Measurements from ENCODE around the gene DPP6. TPM values are rescaled to one million over a fixed set of nuclear protein-coding genes. Genes with fewer than 3 reads are reported as not detected.

DPP6 gene
- total and polyA plus RNA-seq, 11 donors = 0.05 to 2.9 (median 0.11) TPM; not detected in 3

GRCh38 chr7:154770962-154771361 lies 718.8 kb downstream of the DPP6 start:
- WGBS, 4 donors = 35 to 53% (median 45%) methylated on average over 1 of the region's 1 CpG
- no peaks in the 10 kb centered on the region for H3K4me1 ChIP-seq
- no peak overlapping the region for H3K4me3 ChIP-seq
- ATAC-seq (no peak), DNase-seq (no peak)
- H3K27ac ChIP-seq = no peak overlapping the region
- intact Hi-C loops (cut with DNase I) = no loop called here
- peaks cover 0 to 3% (median 0%) of the 10 kb centered on the region in 12 donors for H3K9me3 ChIP-seq
- peaks cover 0 to 7% (median 0%) of the 10 kb centered on the region in 9 donors for H3K27me3 ChIP-seq
- no peaks in the 10 kb centered on the region for H3K36me3 ChIP-seq
- TF ChIP-seq CTCF (IDR thresholded peaks at IDR 0.05) (no peak), POLR2A (IDR thresholded peaks at IDR 0.05) (no peak)

DNA sequence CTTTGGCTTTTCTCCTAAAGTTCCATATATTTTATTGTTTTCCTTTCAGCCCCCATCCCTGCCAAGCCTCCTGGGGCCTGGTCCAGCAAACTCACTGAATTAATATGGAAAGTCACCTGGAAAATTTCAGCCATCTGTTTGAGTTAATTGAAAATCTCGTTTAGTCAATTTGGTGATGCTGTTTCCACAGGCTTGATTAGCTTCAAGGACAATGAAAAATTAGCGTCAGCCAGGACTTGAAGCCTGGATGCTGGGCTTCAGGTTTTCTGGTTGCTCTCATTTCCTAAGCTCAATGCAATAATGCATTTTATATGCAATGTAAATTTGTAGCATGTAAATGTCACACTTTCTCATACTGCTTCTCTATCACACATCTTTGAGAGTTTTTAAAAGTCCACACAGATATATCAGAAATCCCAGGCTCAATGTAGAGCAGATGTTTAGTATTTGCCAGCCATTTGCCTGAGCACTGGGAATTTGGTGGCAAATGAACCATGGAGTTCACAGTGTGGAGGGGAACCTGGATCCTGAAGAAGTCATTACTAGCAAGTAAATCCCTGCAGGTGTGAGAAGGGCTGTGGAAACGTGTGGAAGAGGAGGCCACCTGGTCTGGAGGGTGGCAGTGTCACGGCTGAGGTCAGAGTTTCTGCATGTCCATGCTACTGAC lies 722.2 kb downstream of the DPP6 start:
- H3K9me3 ChIP-seq = peaks cover 0 to 3% (median 0%) of the 10 kb centered on the region in 12 donors
- peaks cover 0 to 7% (median 0%) of the 10 kb centered on the region in 9 donors for H3K27me3 ChIP-seq
- H3K4me1 ChIP-seq = no peaks in the 10 kb centered on the region
- ATAC-seq (no peak), DNase-seq (no peak)
- no peak overlapping the region for H3K4me3 ChIP-seq
- no peaks in the 10 kb centered on the region for H3K36me3 ChIP-seq
- TF ChIP-seq POLR2A (IDR thresholded peaks at IDR 0.05) (no peak), CTCF (IDR thresholded peaks at IDR 0.05) (no peak)
- 59 to 70% (median 67%) methylated on average over 3 to 4 of the region's 4 CpGs for WGBS, 4 donors
- no peak overlapping the region for H3K27ac ChIP-seq
- intact Hi-C loops (cut with DNase I) = no loop called here

GRCh38 chr7:154775681-154776080 lies 723.5 kb downstream of the DPP6 start:
- 87 to 94% (median 91%) methylated on average over 8 of the region's 8 CpGs for WGBS, 4 donors

GRCh38 chr7:154776350-154776749 lies 724.2 kb downstream of the DPP6 start:
- H3K4me3 ChIP-seq = no peak overlapping the region
- ATAC-seq = no peak
- H3K36me3 ChIP-seq = no peaks in the 10 kb centered on the region

More at GRCh38 chr7:154775681-154776080, 723.5 kb downstream of the DPP6 start:
- no peaks in the 10 kb centered on the region for H3K9me3 ChIP-seq
- DNase-seq = no peak
- H3K27ac ChIP-seq = no peak overlapping the region
- no peak for ATAC-seq
- intact Hi-C loops (cut with DNase I) = no loop called here
- peaks cover 0 to 7% (median 0%) of the 10 kb centered on the region in 9 donors for H3K27me3 ChIP-seq
- TF ChIP-seq CTCF (IDR thresholded peaks at IDR 0.05) = no peak
- no peak for TF ChIP-seq POLR2A (IDR thresholded peaks at IDR 0.05)
- H3K4me1 ChIP-seq = no peaks in the 10 kb centered on the region
- no peaks in the 10 kb centered on the region for H3K36me3 ChIP-seq
- H3K4me3 ChIP-seq = no peak overlapping the region

More at GRCh38 chr7:154776350-154776749, 724.2 kb downstream of the DPP6 start:
- Histone ChIP-seq H3K27me3 (peaks cover 0 to 7% (median 0%) of the 10 kb centered on the region in 9 donors), H3K9me3 (no peaks in the 10 kb centered on the region), H3K27ac (no peak overlapping the region), H3K4me1 (no peaks in the 10 kb centered on the region)
- intact Hi-C loops (cut with DNase I) = no loop called here
- WGBS, 4 donors = 59 to 74% (median 61%) methylated on average over 5 of the region's 5 CpGs
- DNase-seq = no peak
- no peak for TF ChIP-seq POLR2A (IDR thresholded peaks at IDR 0.05)
- no peak for TF ChIP-seq CTCF (IDR thresholded peaks at IDR 0.05)

Measured in heart left ventricle (tissue), 16 donors.